Ovary (tissue), 9 donors: ENCODE measurements around the gene LCNL1. TPM values are rescaled to one million over a fixed set of nuclear protein-coding genes. Genes with fewer than 3 reads are reported as not detected.

Experiments used
- DNase-seq, 5 donors: peaks; one replicate each; pipeline ENCODE4 v3.0.0-alpha.2; 2019 to 2020
- H3K27ac ChIP-seq, 2 donors: fragments of 200-600 bp; one replicate each; pipeline versions ENCODE4 v1.5.1 to v1.8.0; 2019 to 2022
- H3K27me3 ChIP-seq: fragments of 200-600 bp; one replicate; pipeline ENCODE4 v1.8.0; 2022
- H3K36me3 ChIP-seq: fragments of 200-600 bp; sonication (generic); one replicate; pipeline ENCODE4 v1.5.1; 2019
- H3K4me1 ChIP-seq: one replicate; pipeline ENCODE4 v1.8.1; 2013; ENCODE audit warnings: mild to moderate bottlenecking, moderate library complexity; ENCODE audit not compliant: insufficient read depth
- H3K4me3 ChIP-seq: fragments of 200-600 bp; sonication (generic); one replicate; pipeline ENCODE4 v1.5.1; 2017
- H3K9me3 ChIP-seq, 2 donors: fragments of 200-600 bp in 1 of 2; sonication (generic) in 1 of 2; one replicate each; pipeline versions ENCODE4 v1.5.1 to v1.8.1; 2013 to 2019; ENCODE audit warnings: mild to moderate bottlenecking in 1 of 2, moderate library complexity in 1 of 2
- EP300 ChIP-seq: sonication (generic); formaldehyde crosslinking; IDR thresholded peaks from one replicate; pipeline ENCODE4 v1.6.1; 2017; ENCODE audit warnings: antibody characterized with exemption
- POLR2A ChIP-seq: fragments of 450-650 bp; IDR thresholded peaks from one replicate; pipeline ENCODE4 v1.6.1; 2017; ENCODE audit warnings: antibody characterized with exemption, mild to moderate bottlenecking, moderate library complexity
- WGBS, 3 donors: extraction: QIAGEN DNeasy Blood & Tissue Kit in 1 of 3; methylation state at CpG; one replicate each; pipeline versions ENCODE4 v1.1.5 to v1.1.7; 2013 to 2017; 5-methylcytosine and 5-hydroxymethylcytosine counted together
- intact Hi-C, 4 donors: fragments of 100-400 bp; cut with DNase I; formaldehyde crosslinking; loops; one replicate each; pipeline versions ENCODE4 v1.11.0 to v1.15.1; 2022 to 2023
- polyA plus RNA-seq, 2 donors: library from polyadenylated mRNA; stranded (reverse); fragments of 200-250 nt in 1 of 2; fragments of 350-450 nt in 1 of 2; fragmentation: Illumina TruSeq in 1 of 2; extraction: RNeasy Lipid Tissue Mini Kit (QIAGEN cat#74804) in 1 of 2; gene quantifications; one replicate each; pipeline ENCODE4 v1.2.3, GENCODE V29; 2013 to 2014
- total RNA-seq, 7 donors: library from RNA; depleted of rRNA in 2 of 7; stranded (reverse); fragments of >200 nt in 2 of 7; fragmentation: NEBNext Ultra II Directional in 3 of 7; extraction: Animal tissue kit (Norgen Biotek cat#: 25700) in 3 of 7; gene quantifications; one replicate each; pipeline versions ENCODE4 v1.1.0 to v1.2.4, GENCODE V29; 2016 to 2023
- TF ChIP-seq, protein P1 (sequence below), 3 donors: fragments of 450-650 bp in 2 of 3; fragments of 200-600 bp in 1 of 3; IDR thresholded peaks; one replicate each; pipeline versions ENCODE4 v1.5.1 to v1.8.0; 2016 to 2022; ENCODE audit warnings: antibody characterized with exemption in 3 of 3, mild to moderate bottlenecking in 1 of 3
- donor health status: DM: no; HTN: no; CAD: no; lungs with moderate emphysema.
- donor health status: DM: no; HTN: no; CAD: no.
- donor health status: Bipolar disorder and iron deficiency.
- donor health status: DM: yes; HTN: yes; CAD: no.
- donor health status: DM: no; HTN: no; CAD: no.
- donor health status: DM: yes; HTN: yes; CAD: no.

The LCNL1 gene
- total and polyA plus RNA-seq, 9 donors, result 0.17 to 1.6 (median 0.47) TPM; not detected in 1

DNA sequence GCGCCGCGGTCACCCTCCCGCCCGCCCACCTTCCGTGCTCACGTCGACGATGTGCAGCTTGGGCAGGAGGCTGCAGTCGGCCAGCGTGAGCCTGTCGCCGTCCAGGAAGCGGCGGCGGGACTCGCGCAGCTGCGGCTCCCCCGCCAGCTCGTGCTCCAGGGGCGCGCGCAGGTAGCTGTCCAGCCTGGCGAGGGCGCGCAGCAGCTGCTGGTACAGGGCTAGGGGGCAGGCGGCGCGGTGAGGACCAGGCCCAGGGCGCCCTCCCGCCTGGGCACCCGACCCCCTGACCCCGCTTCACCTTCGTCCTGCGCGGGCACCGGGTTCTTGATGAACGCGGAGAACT lies 12.1 kb downstream of the LCNL1 start:
- no peak for DNase-seq
- Histone ChIP-seq H3K4me1 (peaks cover 14% of the 10 kb centered on the region), H3K36me3 (no peaks in the 10 kb centered on the region), H3K27me3 (no peaks in the 10 kb centered on the region), H3K9me3 (no peaks in the 10 kb centered on the region), H3K27ac (no peak overlapping the region), H3K4me3 (no peak overlapping the region)
- TF ChIP-seq EP300 (no peak), POLR2A (no peak)
- TF ChIP-seq, protein P1, sequence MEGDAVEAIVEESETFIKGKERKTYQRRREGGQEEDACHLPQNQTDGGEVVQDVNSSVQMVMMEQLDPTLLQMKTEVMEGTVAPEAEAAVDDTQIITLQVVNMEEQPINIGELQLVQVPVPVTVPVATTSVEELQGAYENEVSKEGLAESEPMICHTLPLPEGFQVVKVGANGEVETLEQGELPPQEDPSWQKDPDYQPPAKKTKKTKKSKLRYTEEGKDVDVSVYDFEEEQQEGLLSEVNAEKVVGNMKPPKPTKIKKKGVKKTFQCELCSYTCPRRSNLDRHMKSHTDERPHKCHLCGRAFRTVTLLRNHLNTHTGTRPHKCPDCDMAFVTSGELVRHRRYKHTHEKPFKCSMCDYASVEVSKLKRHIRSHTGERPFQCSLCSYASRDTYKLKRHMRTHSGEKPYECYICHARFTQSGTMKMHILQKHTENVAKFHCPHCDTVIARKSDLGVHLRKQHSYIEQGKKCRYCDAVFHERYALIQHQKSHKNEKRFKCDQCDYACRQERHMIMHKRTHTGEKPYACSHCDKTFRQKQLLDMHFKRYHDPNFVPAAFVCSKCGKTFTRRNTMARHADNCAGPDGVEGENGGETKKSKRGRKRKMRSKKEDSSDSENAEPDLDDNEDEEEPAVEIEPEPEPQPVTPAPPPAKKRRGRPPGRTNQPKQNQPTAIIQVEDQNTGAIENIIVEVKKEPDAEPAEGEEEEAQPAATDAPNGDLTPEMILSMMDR (IDR thresholded peaks at IDR 0.05), result no peak
- WGBS, 3 donors, result 58 to 70% (median 67%) methylated on average over 18 to 40 of the region's 40 CpGs
- intact Hi-C loops, result no loop called here

DNA sequence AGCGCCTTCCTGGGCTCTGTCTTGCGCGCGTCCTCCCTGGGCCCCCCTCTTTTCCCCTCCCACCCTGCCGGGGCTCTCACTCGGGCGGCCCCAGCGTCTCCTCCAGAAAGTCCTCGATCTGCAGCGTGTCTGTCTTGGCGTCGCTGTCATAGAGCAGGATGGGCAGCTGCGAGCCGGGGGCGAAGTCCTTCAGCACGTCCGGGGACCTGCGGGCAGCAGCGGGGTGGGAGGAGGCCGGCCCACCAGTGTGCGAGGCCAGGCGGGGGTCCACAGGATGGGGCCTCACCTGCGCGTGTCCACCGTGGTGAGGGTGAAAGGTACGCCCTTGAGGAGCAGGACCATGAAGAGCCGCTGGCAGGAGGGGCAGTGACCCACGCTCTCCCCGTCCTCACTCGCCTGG lies 12.6 kb downstream of the LCNL1 start:
- Histone ChIP-seq H3K9me3 (no peaks in the 10 kb centered on the region), H3K27me3 (no peaks in the 10 kb centered on the region), H3K36me3 (no peaks in the 10 kb centered on the region), H3K4me1 (peaks cover 14% of the 10 kb centered on the region), H3K27ac (no peak overlapping the region), H3K4me3 (no peak overlapping the region)
- no peak for DNase-seq
- 29 to 34% (median 32%) methylated on average over 10 to 30 of the region's 30 CpGs for WGBS, 3 donors
- TF ChIP-seq EP300 (no peak), POLR2A (no peak)
- TF ChIP-seq, protein P1 (IDR thresholded peaks at IDR 0.05), result no peak
- intact Hi-C loops, result no loop called here

DNA sequence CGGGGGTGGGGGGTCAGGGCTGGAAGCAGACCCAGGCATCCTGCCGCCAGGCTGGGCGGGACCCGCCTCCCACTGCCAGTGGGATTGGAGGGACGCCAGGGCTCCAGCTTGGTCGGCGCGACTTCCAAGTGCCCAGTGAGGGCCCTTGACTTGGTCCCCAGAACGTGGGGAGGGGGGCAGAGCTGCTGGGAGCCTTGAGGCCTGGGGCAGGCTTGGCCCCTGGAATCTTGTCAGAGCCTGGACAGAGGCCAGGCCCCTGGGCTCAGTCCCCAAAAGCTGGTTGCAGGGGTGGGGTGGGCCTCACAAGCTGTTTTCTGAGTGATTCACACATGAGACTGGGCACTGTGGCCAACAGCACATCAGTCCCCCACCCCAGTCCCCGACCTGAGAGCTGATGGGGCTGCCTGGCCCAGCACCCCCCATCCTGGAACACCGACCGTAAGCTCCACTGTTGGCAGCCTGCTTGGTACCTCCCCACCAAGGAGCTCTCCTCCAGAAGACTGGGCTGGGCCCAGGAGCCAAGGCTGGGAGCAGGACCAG lies 13.0 kb downstream of the LCNL1 start:
- H3K27ac ChIP-seq, result peak overlapping the region in 1 of 2 donors; percentile 14
- peaks cover 14% of the 10 kb centered on the region for H3K4me1 ChIP-seq
- no peaks in the 10 kb centered on the region for H3K9me3 ChIP-seq
- WGBS, 3 donors, result 7 to 24% (median 17%) methylated on average over 9 to 12 of the region's 12 CpGs
- peak in 3 of 5 donors; percentile 59 to 74 (median 67) for DNase-seq
- no peaks in the 10 kb centered on the region for H3K36me3 ChIP-seq
- H3K4me3 ChIP-seq, result no peak overlapping the region
- TF ChIP-seq EP300 (no peak), POLR2A (no peak)
- TF ChIP-seq, protein P1 (IDR thresholded peaks at IDR 0.05), result no peak
- intact Hi-C loops, result no loop called here
- no peaks in the 10 kb centered on the region for H3K27me3 ChIP-seq

DNA sequence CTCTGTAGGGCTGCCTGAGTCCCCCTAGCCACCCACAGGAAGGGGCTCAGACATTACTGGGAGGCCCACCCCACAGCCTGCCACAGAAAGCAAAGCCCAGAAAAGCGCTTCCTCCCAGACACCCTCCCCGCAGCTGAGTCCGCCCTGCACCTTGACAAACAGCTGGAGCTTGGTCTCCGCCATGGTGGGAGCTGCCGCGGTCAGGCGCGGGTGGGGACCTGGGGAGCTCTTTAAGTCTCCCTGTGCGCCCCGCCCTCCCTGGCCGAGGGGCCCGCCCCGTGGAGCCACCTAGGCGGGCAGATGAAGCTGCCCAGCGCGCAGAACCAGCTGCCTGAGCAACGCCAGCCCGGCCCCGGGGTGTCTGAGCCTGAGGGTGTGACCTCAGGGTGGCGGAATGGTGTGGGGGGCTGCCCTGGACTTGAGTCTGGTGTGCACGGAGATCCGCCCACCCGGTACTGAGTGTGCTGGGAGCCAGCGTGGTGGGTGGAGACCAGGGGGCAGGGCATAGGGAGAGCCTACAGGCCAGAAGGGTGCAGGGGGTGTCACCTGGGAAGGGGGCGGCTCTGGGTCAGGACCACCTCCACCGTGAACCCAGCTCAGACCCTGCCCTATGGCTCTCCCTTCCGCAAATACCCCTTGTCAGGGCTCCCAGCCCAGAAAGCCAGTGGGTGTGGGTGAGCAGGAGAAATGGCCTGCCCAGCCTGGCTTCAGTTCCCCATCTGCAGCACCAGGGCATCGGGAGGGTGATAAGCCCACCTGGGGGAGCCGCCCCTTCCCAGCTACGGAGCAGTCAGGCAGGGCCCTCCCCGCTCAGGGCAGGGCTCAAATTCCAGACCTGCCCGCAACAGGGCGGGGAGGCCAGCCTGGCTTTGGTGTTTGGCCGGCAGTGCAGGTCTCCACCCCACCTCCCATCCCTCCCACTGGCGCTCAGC lies 13.8 kb downstream of the LCNL1 start, which contains the start of gene CLIC3:
Gene CLIC3 (minus strand): TSS at position 208 of the 932 bp plus-strand sequence. CDS start 25 bp downstream, at position 183.
- intact Hi-C loops, result no loop called here
- H3K4me3 ChIP-seq, result no peak within 1 kb of the TSS
- peak in 1 of 5 donors; percentile 56 for DNase-seq
- no peaks in the 10 kb centered on the region for H3K36me3 ChIP-seq
- TF ChIP-seq POLR2A, result no peak
- TF ChIP-seq, protein P1 (IDR thresholded peaks at IDR 0.05), result no peak
- TF ChIP-seq EP300, result no peak
- H3K4me1 ChIP-seq, result peaks cover 14% of the 10 kb centered on the region
- WGBS, 3 donors, result 18 to 24% (median 20%) methylated on average over 32 to 35 of the region's 35 CpGs
- H3K27ac ChIP-seq, result peak within 1 kb of the TSS in 1 of 2 donors; percentile 14
- no peaks in the 10 kb centered on the region for H3K9me3 ChIP-seq
- H3K27me3 ChIP-seq, result no peaks in the 10 kb centered on the region
